K562 (cell line): Measurements from ENCODE around the gene BTBD1.

ENCODE experiments used
- MYC ChIP-seq, 2 experiments: fragments of 250-450 bp in 1 of 2; sonication (Bioruptor Pico) in 1 of 2; IDR thresholded peaks; 2 replicates each; pipeline versions ENCODE4 v1.5.1 to v1.6.1; 2012 to 2021; ENCODE audit warnings: low read depth in 2 of 2, borderline replicate concordance in 1 of 2, improper control_type of control experiment in 1 of 2, low read length in 1 of 2, mild to moderate bottlenecking in 1 of 2, moderate library complexity in 1 of 2
- SMARCC2 ChIP-seq: fragments of 450-650 bp; IDR thresholded peaks from 2 replicates; pipeline ENCODE4 v1.6.1; 2017; ENCODE audit warnings: antibody characterized with exemption, moderate library complexity, mild to moderate bottlenecking, low read depth

DNA sequence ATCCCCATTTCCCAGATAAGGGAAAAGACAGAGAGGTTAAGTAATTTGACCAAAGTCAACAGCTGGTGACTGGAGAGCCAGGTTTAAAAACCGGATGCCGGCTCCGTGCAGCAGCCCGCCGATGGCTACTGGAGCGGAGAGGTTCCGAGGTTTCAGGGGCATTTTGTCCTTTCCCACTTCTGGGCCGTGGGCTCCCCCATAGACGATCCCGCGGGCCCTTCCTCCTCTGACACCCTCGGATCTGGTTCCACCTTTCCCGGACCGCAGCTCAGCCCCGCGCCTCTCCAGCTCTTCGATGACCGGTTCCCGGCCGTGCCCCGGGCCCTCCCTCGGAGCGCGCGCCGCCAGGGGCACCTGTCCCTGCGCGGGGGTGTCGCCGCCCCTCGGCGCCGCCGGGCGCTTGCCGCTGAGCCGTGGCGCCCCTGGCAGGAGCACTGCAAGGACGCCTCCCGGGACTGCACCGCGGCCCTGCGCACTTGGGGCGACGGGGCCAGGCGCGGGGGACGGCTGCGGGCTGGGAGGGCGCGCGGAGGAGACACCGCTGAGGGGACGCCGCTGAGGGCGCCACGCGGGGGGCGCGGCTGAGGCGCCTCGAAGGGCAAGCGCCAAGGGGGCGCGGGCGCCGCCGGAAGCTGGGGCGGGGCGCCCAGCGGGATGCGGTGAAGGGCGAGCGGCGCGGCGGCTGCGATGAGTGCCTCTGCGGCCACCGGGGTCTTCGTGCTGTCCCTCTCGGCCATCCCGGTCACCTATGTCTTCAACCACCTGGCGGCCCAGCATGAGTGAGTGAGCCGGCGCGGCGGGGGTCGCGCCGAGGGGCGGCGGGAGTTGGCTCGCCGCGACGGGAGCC lies 40.2 kb upstream of the BTBD1 start, which contains the start of gene TM6SF1:
- TF ChIP-seq SMARCC2: no peak
- 0 out of 2 replicates have a peak, but pooled peaks have one; percentile 24 for TF ChIP-seq MYC (IDR thresholded peaks at IDR 0.05; ENCODE audit: low read depth, low read length)
- TF ChIP-seq MYC (CRISPR knock-in tag; IDR thresholded peaks at IDR 0.05; ENCODE audit: borderline replicate concordance, low read depth): no peak
